ENCODE measurements around the gene SNX5. TPM values are rescaled to one million over a fixed set of nuclear protein-coding genes. Genes with fewer than 3 reads are reported as not detected.

The SNX5 gene
- total RNA-seq, 1 experiment from 2014 or later, result 159 TPM

- ATAC-seq, result no peak
- DNase-seq (ENCODE audit: low read depth, low spot score), result no peak
- Histone ChIP-seq H3K9ac (ENCODE audit: low read length) (no peak overlapping the region), H2AFZ (ENCODE audit: low read depth, low read length, poor library complexity, severe bottlenecking) (no peak overlapping the region), H3K9me3 (ENCODE audit: control insufficient read depth in 1 of 2, insufficient read depth in 1 of 2, low read depth in 1 of 2, low read length in 2 of 2) (no peaks in the 10 kb centered on the region), H3K4me2 (ENCODE audit: low read length) (no peak overlapping the region), H3K79me2 (ENCODE audit: insufficient read depth, low read length) (peaks cover 95% of the 10 kb centered on the region), H3K4me3 (replicated peaks in 1 of 2; ENCODE audit: low read depth in 1 of 2, low read length in 2 of 2) (no peak overlapping the region), H4K20me1 (ENCODE audit: insufficient read depth) (no peaks in the 10 kb centered on the region), H3K27me3 (ENCODE audit: insufficient read depth, low read length) (no peaks in the 10 kb centered on the region), H3K4me1 (ENCODE audit: control insufficient read depth in 1 of 2, insufficient read depth in 2 of 2, low read length in 2 of 2) (peaks cover 10 to 23% of the 10 kb centered on the region in 2 experiments), H3K36me3 (ENCODE audit: control insufficient read depth in 1 of 2, insufficient read depth in 2 of 2, low read length in 2 of 2) (peaks cover 5 to 35% of the 10 kb centered on the region in 2 experiments; a peak in 3 of 4 replicates), H3K27ac (ENCODE audit: low read depth, low read length) (no peak overlapping the region), H3K9me2 (ENCODE audit: insufficient read depth) (no peaks in the 10 kb centered on the region)
- RAD21 ChIA-PET (ENCODE audit: low non-redundant PET in 1 of 2, low total read pairs in 2 of 2, uncharacterized antibody in 2 of 2, unreplicated experiment in 2 of 2), result no interaction called here
- BruUV-seq (replicated peaks), result no TSS peak
- POLR2A ChIA-PET, result no interaction called here
- TF ChIP-seq SP1 (IDR thresholded peaks at IDR 0.05; ENCODE audit: low read depth) (no peak), CEBPB (IDR thresholded peaks at IDR 0.05; ENCODE audit: low read depth) (no peak), TCF7L2 (IDR thresholded peaks at IDR 0.05; ENCODE audit: borderline replicate concordance, extremely low read depth, insufficient read depth, insufficient read length) (no peak), EZH2phosphoT487 (IDR thresholded peaks at IDR 0.05; ENCODE audit: borderline replicate concordance) (no peak), POLR2AphosphoS5 (IDR thresholded peaks at IDR 0.05; ENCODE audit: low read depth, low read length) (no peak), ATF3 (IDR thresholded peaks at IDR 0.05) (no peak), RAD21 (IDR thresholded peaks at IDR 0.05; ENCODE audit: low read depth) (no peak), SIN3A (IDR thresholded peaks at IDR 0.05; ENCODE audit: low read depth) (no peak), ZNF274 (IDR thresholded peaks at IDR 0.05; ENCODE audit: low read depth, low read length) (no peak), REST (IDR thresholded peaks at IDR 0.05; ENCODE audit: low read depth) (no peak), JUND (IDR thresholded peaks at IDR 0.05) (no peak), FOSL1 (IDR thresholded peaks at IDR 0.05; ENCODE audit: low read depth) (no peak), POLR2A (IDR thresholded peaks at IDR 0.05; ENCODE audit: borderline replicate concordance, extremely low read depth, insufficient read depth, insufficient read length) (no peak), CTCF (IDR thresholded peaks at IDR 0.05 in 2 of 3, conservative IDR thresholded peaks at IDR 0.05 in 1 of 3; ENCODE audit: borderline replicate concordance in 1 of 3, insufficient read depth in 1 of 3, low read depth in 2 of 3, low read length in 2 of 3) (no peak)
- CTCF ChIA-PET, result no interaction called here
- intact Hi-C loops (cut with micrococcal nuclease), result no loop called here
These were observed 3.5 kb upstream of the SNX5 start for GRCh38 chr20:17972121-17972520.

Data from HCT116 (cell line).